HG03521 (cell line): ENCODE data around the gene HS3ST4.

Source experiments
- ATAC-seq: cut with Tn5 transposase; IDR thresholded peaks from one replicate; pipeline ENCODE4 v1.9.1; 2021; ENCODE audit warnings: mild to moderate bottlenecking, moderate library complexity; ENCODE audit not compliant: unreplicated experiment

HS3ST4 gene

GRCh38 chr16:25812215-25812614 is 120.5 kb downstream of the HS3ST4 start:
- ATAC-seq = no peak

- ATAC-seq = no peak
These were observed 125.5 kb downstream of the HS3ST4 start for GRCh38 chr16:25817295-25817694.

DNA sequence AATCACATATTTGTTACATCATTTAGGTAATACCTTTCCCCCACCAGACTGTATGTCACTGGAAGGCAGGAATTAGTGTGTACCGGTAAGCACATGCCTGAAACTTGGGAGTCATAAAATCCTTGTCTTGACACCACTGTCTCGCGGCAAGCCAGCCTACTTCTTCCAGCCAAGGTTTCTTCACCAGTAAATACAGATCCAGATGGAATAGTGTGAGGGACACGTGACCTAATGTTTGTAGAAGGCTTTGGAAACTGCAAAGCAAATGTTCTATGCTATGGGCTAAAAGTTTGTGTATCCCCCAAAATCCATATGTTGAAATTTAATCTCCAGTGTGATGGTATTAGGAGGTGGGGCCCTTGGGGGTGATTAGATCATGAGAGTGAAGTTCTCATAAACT is 126.1 kb downstream of the HS3ST4 start:
- ATAC-seq = no peak

DNA sequence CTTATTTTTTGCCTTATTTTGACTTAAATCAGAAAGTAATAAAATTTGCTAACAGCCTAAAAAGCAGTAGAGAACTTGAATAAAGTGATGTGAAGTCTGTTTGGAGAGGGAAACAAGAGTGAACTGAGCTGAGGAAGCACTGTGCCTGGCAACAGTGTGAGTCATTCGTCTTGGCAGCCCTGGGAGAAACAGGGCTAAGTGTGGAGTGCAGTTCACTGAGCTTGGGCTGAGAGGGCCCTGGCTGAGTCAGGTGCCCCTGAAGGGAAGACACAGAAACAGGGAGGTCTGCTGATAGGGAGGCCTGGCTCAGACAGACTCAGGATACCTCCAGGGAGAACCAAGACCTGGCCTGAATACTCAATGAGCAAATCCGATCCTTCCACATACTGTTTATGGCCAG is 132.1 kb downstream of the HS3ST4 start:
- ATAC-seq = no peak

DNA sequence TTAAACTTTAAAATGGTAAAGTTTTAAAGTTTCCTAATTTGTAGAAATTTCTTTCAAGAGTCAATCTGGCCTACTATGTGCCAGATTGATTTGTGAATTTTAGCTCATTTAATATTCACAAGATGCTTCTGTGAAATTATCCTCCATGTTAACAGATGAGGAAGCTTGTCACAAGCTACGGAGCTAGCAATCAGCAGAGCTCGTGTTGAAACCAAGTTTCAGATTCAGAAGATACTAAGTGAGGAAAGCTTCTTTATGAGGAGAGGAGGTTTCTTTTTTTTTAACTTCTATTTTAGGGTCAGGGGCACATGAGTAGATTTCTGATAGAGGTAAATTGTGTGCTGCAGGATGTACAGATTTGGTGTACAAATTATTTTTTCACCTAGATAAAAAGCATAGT is 135.9 kb downstream of the HS3ST4 start:
- no peak for ATAC-seq

- ATAC-seq = no peak
These were observed 136.8 kb downstream of the HS3ST4 start for GRCh38 chr16:25828510-25828909.

GRCh38 chr16:25832291-25832690 is 140.5 kb downstream of the HS3ST4 start:
- no peak for ATAC-seq

DNA sequence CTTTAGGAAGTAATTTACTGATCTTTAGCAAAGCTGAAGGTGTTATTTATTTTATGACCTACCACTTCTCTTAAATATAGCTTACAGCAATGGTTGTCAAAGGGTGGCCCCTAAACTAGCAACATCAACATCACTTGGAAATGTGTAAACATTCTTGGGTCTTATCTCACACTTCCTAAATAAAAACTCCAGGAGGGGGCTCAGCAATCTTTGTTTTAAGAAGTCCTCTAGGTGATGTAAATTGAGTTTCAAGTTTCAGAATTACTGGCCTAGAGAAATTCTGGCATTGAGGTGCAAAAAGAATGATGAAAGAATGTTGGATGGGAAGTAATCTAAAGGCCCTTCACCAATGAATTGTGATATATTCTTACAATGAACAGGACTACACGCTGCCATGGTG is 142.3 kb downstream of the HS3ST4 start:
- ATAC-seq = no peak

DNA sequence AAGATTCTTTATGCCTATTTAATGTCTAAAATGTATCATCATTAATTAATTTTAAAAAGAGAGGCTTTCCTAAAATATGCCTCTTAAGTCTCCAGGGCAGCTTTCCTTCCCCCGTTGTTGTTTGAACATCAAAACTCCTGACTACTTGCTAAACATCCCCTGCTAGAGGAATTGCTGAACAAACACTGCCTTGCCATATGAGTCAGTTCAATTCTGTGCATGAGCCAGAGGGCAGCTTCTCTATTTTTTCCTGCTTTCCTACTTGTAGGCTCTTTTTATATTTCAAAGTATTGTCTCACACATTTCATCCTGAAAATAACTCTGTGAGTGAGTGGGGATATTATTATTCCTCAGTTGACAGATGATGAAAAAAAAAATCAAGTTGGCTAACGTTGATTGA is 143.4 kb downstream of the HS3ST4 start:
- ATAC-seq = no peak

- ATAC-seq = no peak
These were observed 147.0 kb downstream of the HS3ST4 start for GRCh38 chr16:25838724-25839186.

GRCh38 chr16:25841761-25842160 is 150.0 kb downstream of the HS3ST4 start:
- ATAC-seq = no peak

DNA sequence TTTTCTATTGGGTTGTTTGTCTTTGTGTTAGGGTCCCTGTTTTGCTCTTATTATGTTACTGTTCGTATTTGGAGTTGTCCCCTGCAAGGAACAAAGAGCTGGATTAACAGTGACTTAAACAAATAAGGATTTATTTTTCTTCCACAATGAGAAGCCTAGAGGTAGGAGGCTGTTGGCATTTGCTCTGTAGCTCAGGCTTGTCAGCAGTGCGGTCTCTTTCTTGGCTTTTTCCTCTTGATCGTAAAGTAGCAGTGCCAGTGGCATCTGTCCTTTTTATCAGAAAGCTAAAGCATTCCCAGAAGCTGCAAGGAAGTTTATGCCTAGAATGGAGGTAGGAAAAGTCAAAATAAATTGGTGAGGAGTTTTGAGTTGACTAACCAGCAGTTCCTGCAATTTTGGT is 154.1 kb downstream of the HS3ST4 start:
- ATAC-seq = no peak

DNA sequence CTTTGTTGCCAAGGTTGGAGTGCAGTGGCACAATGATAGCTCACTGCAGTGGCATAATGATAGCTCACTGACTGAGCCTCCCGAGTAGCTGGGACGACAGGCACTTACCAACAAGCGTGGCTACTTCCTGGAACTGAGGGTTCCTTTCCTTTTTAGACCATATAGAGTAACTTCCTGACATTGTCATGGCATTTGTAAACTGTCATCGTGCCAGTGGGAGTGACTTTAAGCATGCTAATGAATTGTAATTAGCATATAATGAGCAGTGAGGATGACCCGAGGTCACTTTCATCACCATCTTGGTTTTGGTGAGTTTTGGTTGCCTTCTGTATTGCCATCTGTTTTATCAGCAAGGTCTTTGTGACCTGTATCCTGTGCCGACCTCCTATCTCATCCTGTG is 162.4 kb downstream of the HS3ST4 start:
- ATAC-seq = no peak

GRCh38 chr16:25855063-25855462 is 163.3 kb downstream of the HS3ST4 start:
- no peak for ATAC-seq

GRCh38 chr16:25855818-25856217 is 164.1 kb downstream of the HS3ST4 start:
- no peak for ATAC-seq

DNA sequence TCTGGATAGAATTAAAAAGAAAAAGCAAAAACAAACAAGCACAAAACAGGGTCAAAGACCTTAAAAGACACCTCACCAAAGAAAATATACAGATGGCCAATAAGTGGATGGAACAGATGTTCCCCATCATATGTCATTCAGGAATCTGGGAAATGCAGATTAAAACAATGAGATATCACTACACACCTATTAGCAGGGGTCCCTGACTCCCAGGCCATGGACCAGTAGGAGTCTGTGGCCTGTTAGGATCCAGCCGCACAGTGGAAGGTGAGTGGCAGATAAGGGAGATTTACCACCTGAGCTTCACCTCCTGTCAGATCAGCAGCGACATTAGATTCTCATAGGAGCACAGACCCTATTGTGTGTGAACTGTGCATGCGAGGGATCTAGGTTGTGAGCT is 167.9 kb downstream of the HS3ST4 start:
- no peak for ATAC-seq

DNA sequence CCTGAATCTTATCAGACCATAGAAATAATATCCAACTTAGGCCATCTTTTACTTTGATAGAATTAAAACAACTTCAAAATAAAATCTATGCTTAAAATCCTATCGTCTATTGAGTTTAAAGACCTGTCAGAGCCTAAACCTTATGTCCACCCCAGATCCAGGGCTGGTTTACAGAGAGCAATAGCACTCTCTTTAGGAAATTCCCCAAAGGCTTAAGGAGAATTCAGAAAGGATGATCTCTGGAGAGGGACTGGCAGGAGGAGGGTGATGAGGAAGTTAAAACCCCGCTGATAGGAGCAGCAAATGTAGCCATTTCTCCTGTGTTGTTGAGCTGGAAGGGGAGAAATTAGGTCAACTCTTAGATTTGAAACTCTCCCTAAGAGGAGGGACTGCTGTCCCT is 175.3 kb downstream of the HS3ST4 start:
- no peak for ATAC-seq

DNA sequence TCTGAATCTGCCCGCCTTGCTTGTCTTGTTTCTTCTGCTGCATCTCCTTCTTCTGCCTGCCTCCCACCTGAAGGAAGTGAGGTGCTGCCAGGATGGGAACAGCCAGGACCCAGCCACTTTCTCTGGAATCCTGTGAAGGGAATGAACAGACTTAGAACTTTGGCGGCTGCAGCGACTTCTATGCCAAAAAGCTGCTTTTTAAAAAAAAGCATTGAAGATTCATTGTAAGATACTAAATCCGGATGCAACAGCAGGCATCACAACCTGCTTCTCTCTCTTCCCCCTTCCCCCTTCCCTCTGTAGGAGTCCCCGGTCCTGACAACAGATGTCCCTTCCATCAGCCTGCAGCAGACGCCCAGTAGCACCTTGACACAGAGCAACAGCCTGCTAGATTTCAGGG is 176.3 kb downstream of the HS3ST4 start:
- ATAC-seq = no peak

- ATAC-seq = no peak
These were observed 177.1 kb downstream of the HS3ST4 start for GRCh38 chr16:25868706-25869370.

GRCh38 chr16:25872369-25873070 is 180.8 kb downstream of the HS3ST4 start:
- ATAC-seq = no peak

GRCh38 chr16:25874196-25874595 is 182.4 kb downstream of the HS3ST4 start:
- no peak for ATAC-seq

DNA sequence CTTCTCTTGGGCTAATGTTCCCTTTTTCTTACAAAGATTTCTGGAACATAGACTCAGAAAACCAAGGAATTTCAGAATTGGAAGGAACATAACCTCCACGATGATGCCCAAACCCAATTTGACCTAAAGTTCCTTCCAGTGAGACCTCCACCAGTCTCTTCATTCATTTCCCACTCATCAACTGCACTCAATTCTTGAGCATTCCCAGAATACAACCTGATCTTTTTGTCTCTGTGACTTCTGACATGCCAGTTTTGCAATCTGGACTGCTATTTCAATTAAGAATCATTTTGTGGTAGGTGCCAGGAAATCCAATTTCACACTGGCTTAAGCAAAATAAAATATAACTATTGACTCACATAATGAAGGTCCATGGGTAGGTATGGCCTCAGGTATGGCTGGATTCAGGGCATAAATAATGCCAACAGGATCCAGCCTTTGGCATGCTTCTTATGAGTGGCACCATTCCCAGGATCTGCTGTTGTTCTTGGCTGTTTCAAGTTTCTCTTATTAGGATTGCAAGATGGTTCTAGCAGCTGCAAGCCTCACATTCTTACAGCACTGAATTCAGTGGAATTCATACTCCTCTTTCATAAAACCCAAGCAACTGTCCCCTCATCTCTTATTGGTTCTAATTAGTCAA is 184.3 kb downstream of the HS3ST4 start:
- ATAC-seq = no peak
